Vagina (tissue), 2 donors: ENCODE results near the gene CNIH3. TPM values are rescaled to one million over a fixed set of nuclear protein-coding genes. Genes with fewer than 3 reads are reported as not detected.

Source experiments
- DNase-seq, 2 donors: peaks; one replicate each; pipeline ENCODE4 v3.0.0-alpha.2; 2017; ENCODE audit errors: extremely low spot score in 2 of 2
- H3K27ac ChIP-seq: fragments of 200-600 bp; sonication (generic); one replicate; pipeline ENCODE4 v1.5.1; 2019
- H3K27me3 ChIP-seq: fragments of 200-600 bp; sonication (generic); one replicate; pipeline ENCODE4 v1.5.1; 2019
- H3K36me3 ChIP-seq, 2 donors: fragments of 200-600 bp; sonication (generic); one replicate each; pipeline ENCODE4 v1.5.1; 2017 to 2019
- H3K4me1 ChIP-seq: fragments of 200-600 bp; sonication (generic); one replicate; pipeline ENCODE4 v1.5.1; 2019
- H3K4me3 ChIP-seq, 2 donors: fragments of 200-600 bp; sonication (generic); 1 replicate in 1 of 2; 2 replicates in 1 of 2; pipeline ENCODE4 v1.5.1; 2016 to 2019
- H3K9me3 ChIP-seq: fragments of 200-600 bp; sonication (generic); one replicate; pipeline ENCODE4 v1.5.1; 2019
- POLR2A ChIP-seq, 2 donors: fragments of 450-650 bp; IDR thresholded peaks; one replicate each; pipeline ENCODE4 v1.6.1; 2017; ENCODE audit warnings: antibody characterized with exemption in 2 of 2, mild to moderate bottlenecking in 2 of 2, moderate library complexity in 2 of 2
- POLR2AphosphoS5 ChIP-seq, 2 donors: sonication (generic); formaldehyde crosslinking; IDR thresholded peaks; one replicate each; pipeline ENCODE4 v1.9.0; 2017; ENCODE audit warnings: antibody characterized with exemption in 2 of 2, mild to moderate bottlenecking in 2 of 2, low read depth in 1 of 2; ENCODE audit not compliant: insufficient read depth in 1 of 2
- intact Hi-C: fragments of 100-400 bp; cut with DNase I; formaldehyde crosslinking; loops from one replicate; pipeline ENCODE4 v1.15.1; 2023
- total RNA-seq: library from RNA; depleted of rRNA; stranded (reverse); fragments of >200 nt; gene quantifications from one replicate; pipeline ENCODE4 v1.2.3, GENCODE V29; 2016
- TF ChIP-seq, protein P1 (sequence below), 3 experiments: fragments of 450-650 bp in 2 of 3; fragments of 200-600 bp in 1 of 3; sonication (generic) in 1 of 3; IDR thresholded peaks; one replicate each; pipeline ENCODE4 v1.5.1; 2017 to 2019; ENCODE audit warnings: antibody characterized with exemption in 3 of 3, mild to moderate bottlenecking in 2 of 3, moderate library complexity in 2 of 3

The CNIH3 gene
- total RNA-seq, 1 donor from 2014 or later = not detected

DNA sequence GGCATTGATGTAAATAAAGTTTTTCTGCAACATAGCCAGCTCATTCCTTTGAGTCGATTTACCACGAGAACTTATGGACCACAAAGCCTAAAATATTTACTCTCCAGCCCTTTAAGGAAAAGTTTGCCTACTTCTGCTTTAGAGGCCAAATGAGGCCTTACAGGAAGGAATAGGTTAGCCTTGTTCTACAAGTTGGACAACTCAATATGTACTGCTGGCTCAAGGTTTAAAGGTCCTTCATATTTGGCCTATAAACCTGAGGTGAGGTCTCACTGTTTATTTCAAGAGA lies 168.9 kb downstream of the CNIH3 start:
- Histone ChIP-seq H3K4me1 (peaks cover 6% of the 10 kb centered on the region), H3K27me3 (no peaks in the 10 kb centered on the region), H3K4me3 (no peak overlapping the region), H3K9me3 (no peaks in the 10 kb centered on the region), H3K27ac (no peak overlapping the region), H3K36me3 (no peaks in the 10 kb centered on the region)
- DNase-seq = no peak
- TF ChIP-seq, protein P1, sequence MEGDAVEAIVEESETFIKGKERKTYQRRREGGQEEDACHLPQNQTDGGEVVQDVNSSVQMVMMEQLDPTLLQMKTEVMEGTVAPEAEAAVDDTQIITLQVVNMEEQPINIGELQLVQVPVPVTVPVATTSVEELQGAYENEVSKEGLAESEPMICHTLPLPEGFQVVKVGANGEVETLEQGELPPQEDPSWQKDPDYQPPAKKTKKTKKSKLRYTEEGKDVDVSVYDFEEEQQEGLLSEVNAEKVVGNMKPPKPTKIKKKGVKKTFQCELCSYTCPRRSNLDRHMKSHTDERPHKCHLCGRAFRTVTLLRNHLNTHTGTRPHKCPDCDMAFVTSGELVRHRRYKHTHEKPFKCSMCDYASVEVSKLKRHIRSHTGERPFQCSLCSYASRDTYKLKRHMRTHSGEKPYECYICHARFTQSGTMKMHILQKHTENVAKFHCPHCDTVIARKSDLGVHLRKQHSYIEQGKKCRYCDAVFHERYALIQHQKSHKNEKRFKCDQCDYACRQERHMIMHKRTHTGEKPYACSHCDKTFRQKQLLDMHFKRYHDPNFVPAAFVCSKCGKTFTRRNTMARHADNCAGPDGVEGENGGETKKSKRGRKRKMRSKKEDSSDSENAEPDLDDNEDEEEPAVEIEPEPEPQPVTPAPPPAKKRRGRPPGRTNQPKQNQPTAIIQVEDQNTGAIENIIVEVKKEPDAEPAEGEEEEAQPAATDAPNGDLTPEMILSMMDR (IDR thresholded peaks at IDR 0.05) = no peak
- TF ChIP-seq POLR2AphosphoS5 (IDR thresholded peaks at IDR 0.05; ENCODE audit: insufficient read depth in 1 of 2, low read depth in 1 of 2) (no peak), POLR2A (IDR thresholded peaks at IDR 0.05) (no peak)
- intact Hi-C loops = no loop called here

DNA sequence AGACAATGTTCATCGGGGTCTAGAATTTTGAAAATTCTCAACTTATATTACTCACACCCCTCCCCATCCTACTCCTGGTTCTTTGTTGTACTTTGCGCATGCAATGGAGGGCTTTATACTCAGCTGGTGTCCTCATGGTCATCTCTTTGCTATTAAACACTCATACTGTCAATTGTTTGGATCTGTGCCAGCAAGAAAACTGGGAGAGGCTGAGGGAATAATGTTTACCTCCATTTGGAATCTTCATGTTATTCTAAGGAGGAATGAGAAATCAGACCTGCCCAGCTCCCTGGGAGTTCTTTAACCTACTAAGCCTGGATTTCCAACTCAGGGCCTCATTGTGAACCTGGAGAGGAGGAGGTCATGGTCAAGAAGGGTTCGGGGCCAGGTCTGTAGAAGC lies 169.5 kb downstream of the CNIH3 start:
- H3K9me3 ChIP-seq = no peaks in the 10 kb centered on the region

DNA sequence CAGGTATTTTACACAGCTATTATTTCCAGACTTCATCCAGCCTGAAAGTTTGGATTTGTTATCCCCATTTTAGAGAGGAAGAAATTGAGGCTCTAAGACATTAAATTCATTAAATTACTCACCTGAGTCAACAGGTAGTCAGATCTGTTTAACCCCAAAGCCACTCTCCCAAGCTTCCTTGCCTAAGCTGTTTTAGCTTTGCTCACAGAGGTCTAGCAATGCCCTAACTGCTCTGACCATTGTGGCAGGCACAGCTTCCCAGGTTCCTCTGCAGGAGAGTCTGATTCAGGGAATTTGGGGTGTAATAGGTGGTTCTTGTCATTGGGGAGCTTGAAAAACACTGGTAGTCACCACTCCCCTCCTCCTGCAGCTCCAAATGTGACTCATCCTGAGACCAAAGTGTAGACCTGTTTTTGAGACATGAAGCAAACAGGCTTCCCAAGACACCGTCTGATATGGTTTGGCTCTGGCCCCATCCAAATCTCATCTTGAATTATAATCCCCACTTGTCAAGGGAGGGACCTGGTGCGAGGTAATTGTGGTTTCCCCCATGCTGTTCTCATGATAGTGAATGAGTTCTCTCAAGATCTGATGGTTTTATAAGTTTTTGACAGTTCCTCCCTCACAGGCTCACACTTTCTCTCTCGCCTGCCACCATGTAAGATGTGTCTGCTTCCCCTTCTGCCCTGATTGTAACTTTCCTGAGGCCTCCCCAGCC lies 170.6 kb downstream of the CNIH3 start:
- Histone ChIP-seq H3K27me3 (no peaks in the 10 kb centered on the region), H3K4me1 (peaks cover 6% of the 10 kb centered on the region), H3K9me3 (no peaks in the 10 kb centered on the region), H3K36me3 (no peaks in the 10 kb centered on the region), H3K27ac (no peak overlapping the region), H3K4me3 (no peak overlapping the region)
- peak; percentile 40 to 58 for DNase-seq
- intact Hi-C loops = no loop called here
- TF ChIP-seq POLR2AphosphoS5 (IDR thresholded peaks at IDR 0.05; ENCODE audit: insufficient read depth in 1 of 2, low read depth in 1 of 2) (no peak), POLR2A (IDR thresholded peaks at IDR 0.05) (no peak)
- TF ChIP-seq, protein P1 (IDR thresholded peaks at IDR 0.05) = no peak

More for the DNA sequence above, 169.5 kb downstream of the CNIH3 start:
- DNase-seq = peak in 1 of 2 donors; percentile 28
- Histone ChIP-seq H3K27me3 (no peaks in the 10 kb centered on the region), H3K4me1 (peaks cover 6% of the 10 kb centered on the region), H3K4me3 (no peak overlapping the region), H3K36me3 (no peaks in the 10 kb centered on the region), H3K27ac (no peak overlapping the region)
- no peak for TF ChIP-seq POLR2A (IDR thresholded peaks at IDR 0.05)
- no peak for TF ChIP-seq POLR2AphosphoS5 (IDR thresholded peaks at IDR 0.05; ENCODE audit: insufficient read depth in 1 of 2, low read depth in 1 of 2)
- TF ChIP-seq, protein P1 (IDR thresholded peaks at IDR 0.05) = no peak
- intact Hi-C loops = no loop called here

DNA sequence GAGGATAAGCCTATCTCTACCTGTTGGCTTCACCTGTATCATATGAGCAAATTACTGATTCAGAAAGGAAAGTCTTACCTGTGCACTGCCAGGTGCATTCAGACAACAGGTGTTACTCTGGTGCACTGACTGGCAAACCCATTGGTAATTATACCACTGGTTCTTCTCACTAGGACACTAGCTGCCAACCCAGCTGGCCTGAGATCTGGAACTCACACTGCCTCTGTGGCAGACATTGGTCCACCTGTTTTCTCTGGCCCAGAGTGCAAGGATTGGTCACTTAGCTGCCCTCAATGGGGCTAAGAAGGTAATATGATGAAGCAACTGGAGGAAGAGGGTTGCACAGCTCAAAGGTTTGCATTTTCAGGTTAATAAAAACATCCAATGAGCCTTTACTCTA lies 173.2 kb downstream of the CNIH3 start:
- no peak overlapping the region for H3K4me3 ChIP-seq
- H3K36me3 ChIP-seq = no peaks in the 10 kb centered on the region
- H3K27me3 ChIP-seq = no peaks in the 10 kb centered on the region
- intact Hi-C loops = no loop called here
- no peak overlapping the region for H3K27ac ChIP-seq
- peak in 1 of 2 donors; percentile 52 for DNase-seq
- H3K4me1 ChIP-seq = no peaks in the 10 kb centered on the region
- no peaks in the 10 kb centered on the region for H3K9me3 ChIP-seq
- no peak for TF ChIP-seq POLR2A (IDR thresholded peaks at IDR 0.05)
- no peak for TF ChIP-seq POLR2AphosphoS5 (IDR thresholded peaks at IDR 0.05; ENCODE audit: insufficient read depth in 1 of 2, low read depth in 1 of 2)
- TF ChIP-seq, protein P1 (IDR thresholded peaks at IDR 0.05) = no peak

Other genes starting within 250 kb of the CNIH3 start
- gene WDR26, start 181.5 kb upstream of the CNIH3 start, total RNA-seq = 77.3 TPM